Measurements from ENCODE around the gene ADD1.

ADD1 gene

DNA sequence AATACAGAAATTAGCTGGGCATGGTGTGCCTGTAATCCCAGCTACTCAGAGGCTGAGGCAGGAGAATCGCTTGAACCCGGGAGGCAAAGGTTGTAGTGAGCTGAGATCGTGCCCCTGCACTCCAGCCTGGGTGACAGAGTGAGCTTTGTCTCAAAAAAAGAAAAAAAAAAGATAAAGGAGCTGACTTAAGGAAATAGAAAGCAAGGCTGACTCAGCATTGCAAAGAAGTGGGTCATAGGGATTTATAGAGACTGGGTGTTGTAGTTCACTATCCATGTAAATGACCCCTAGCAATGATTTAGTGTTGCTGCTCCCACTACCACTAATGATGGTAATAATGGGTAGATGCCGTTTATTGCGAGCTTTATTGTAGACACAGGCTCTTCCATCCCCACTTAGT lies 47.6 kb downstream of the ADD1 start:
- H3K36me3 ChIP-seq (ENCODE audit: insufficient read depth, low read depth, low read length), result peaks cover 30% of the 10 kb centered on the region
- H3K4me1 ChIP-seq (ENCODE audit: insufficient read depth, low read length), result no peaks in the 10 kb centered on the region
- H3K4me3 ChIP-seq (ENCODE audit: low read length), result no peak overlapping the region
- no peaks in the 10 kb centered on the region for H3K27me3 ChIP-seq (ENCODE audit: insufficient read depth, low read length)
- H3K27ac ChIP-seq (ENCODE audit: low read length), result no peak overlapping the region
- no peaks in the 10 kb centered on the region for H3K9me3 ChIP-seq (ENCODE audit: insufficient read depth, low read depth, low read length)
- no peak overlapping the region for H3K9ac ChIP-seq (ENCODE audit: low read depth, low read length)

DNA sequence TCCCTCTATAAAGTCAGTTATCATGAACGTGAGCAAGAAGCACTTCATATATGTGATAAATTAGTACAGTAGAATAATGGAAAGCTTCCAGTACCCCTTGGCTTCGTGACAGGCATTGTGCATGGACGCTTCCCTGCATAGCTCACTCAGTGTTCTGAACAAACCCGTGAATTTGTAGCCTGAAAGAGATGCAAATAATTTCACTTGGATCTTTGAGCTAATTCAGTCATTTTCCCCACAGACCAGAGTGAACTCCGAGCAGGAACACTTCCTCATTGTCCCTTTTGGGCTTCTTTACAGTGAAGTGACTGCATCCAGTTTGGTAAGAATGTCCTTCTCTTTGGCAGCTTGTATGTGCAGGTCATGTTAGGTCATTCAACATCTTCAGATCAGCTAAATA lies 50.1 kb downstream of the ADD1 start:
- Histone ChIP-seq H3K27me3 (ENCODE audit: insufficient read depth, low read length) (no peaks in the 10 kb centered on the region), H3K4me3 (ENCODE audit: low read length) (no peak overlapping the region), H3K4me1 (ENCODE audit: insufficient read depth, low read length) (no peaks in the 10 kb centered on the region), H3K9me3 (ENCODE audit: insufficient read depth, low read depth, low read length) (no peaks in the 10 kb centered on the region), H3K9ac (ENCODE audit: low read depth, low read length) (no peak overlapping the region), H3K27ac (ENCODE audit: low read length) (no peak overlapping the region), H3K36me3 (ENCODE audit: insufficient read depth, low read depth, low read length) (peaks cover 43% of the 10 kb centered on the region)

GRCh38 chr4:2898001-2898400 lies 54.4 kb downstream of the ADD1 start:
- Histone ChIP-seq H3K9ac (ENCODE audit: low read depth, low read length) (no peak overlapping the region), H3K27ac (ENCODE audit: low read length) (no peak overlapping the region), H3K27me3 (ENCODE audit: insufficient read depth, low read length) (no peaks in the 10 kb centered on the region), H3K36me3 (ENCODE audit: insufficient read depth, low read depth, low read length) (peaks cover 83% of the 10 kb centered on the region), H3K4me3 (ENCODE audit: low read length) (no peak overlapping the region), H3K4me1 (ENCODE audit: insufficient read depth, low read length) (no peaks in the 10 kb centered on the region), H3K9me3 (ENCODE audit: insufficient read depth, low read depth, low read length) (no peaks in the 10 kb centered on the region)

DNA sequence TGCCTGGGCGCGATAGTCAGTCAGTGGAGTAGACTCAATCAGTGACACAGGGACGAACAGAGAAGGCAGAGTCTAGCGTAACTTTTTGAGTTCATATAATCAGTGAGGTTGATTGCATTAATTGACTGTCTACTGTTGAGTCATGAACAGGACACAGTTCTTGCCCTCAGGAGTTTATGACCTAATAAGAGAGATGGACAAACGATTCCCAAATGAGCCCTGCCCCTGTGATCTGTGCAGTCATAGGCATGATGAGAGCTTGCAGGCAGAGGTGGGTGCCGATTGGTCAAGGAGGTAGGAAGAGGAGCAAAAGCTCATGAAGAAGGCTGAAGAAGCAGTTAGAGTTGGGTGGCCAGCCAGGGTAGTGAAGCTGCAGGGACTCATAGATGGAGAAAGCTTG lies 57.1 kb downstream of the ADD1 start:
- Histone ChIP-seq H3K27ac (ENCODE audit: low read length) (no peak overlapping the region), H3K4me1 (ENCODE audit: insufficient read depth, low read length) (no peaks in the 10 kb centered on the region), H3K36me3 (ENCODE audit: insufficient read depth, low read depth, low read length) (peaks cover 88% of the 10 kb centered on the region), H3K27me3 (ENCODE audit: insufficient read depth, low read length) (no peaks in the 10 kb centered on the region), H3K9ac (ENCODE audit: low read depth, low read length) (no peak overlapping the region), H3K4me3 (ENCODE audit: low read length) (no peak overlapping the region), H3K9me3 (ENCODE audit: insufficient read depth, low read depth, low read length) (no peaks in the 10 kb centered on the region)

DNA sequence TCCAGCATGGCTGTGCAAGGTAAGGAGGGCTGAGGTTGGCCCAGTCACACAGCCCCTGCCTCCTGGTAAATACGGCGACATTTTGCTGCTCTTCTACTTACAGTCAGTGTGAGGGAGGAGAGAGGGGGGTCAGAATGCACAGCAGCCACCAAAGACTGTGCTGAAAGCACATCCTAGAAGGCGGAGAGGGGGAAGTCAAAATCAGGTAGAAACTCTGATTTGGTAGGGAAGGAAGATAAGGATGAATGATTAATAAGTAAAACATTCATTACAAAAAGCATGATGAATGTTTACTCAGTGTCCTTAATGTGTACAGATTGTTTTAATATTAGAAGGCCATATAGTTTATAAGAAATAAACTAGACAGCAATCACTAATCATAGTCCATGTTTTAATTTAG lies 57.5 kb downstream of the ADD1 start:
- Histone ChIP-seq H3K27ac (ENCODE audit: low read length) (no peak overlapping the region), H3K4me1 (ENCODE audit: insufficient read depth, low read length) (no peaks in the 10 kb centered on the region), H3K27me3 (ENCODE audit: insufficient read depth, low read length) (no peaks in the 10 kb centered on the region), H3K36me3 (ENCODE audit: insufficient read depth, low read depth, low read length) (peaks cover 91% of the 10 kb centered on the region), H3K9me3 (ENCODE audit: insufficient read depth, low read depth, low read length) (no peaks in the 10 kb centered on the region), H3K4me3 (ENCODE audit: low read length) (no peak overlapping the region), H3K9ac (ENCODE audit: low read depth, low read length) (no peak overlapping the region)

DNA sequence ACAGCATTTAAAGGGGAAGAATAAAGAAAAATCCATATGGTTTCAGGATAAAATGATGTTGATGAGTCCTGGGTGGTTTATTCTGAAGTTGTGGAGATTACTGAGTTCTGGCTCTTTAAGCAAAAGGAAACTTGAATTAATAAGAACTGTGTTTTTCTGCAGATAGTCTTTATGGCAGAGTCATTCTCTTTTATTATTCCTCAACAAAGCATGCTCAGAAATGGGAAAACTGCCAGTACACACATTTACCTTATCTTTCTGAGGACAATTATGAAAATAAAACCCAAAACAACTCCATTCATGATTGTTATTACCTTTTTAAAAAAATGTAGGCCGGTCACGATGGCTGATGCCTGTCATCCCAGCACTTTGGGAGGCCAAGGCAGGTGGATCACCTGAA lies 58.5 kb downstream of the ADD1 start:
- peaks cover 94% of the 10 kb centered on the region for H3K36me3 ChIP-seq (ENCODE audit: insufficient read depth, low read depth, low read length)
- H3K9me3 ChIP-seq (ENCODE audit: insufficient read depth, low read depth, low read length), result no peaks in the 10 kb centered on the region
- H3K4me1 ChIP-seq (ENCODE audit: insufficient read depth, low read length), result no peaks in the 10 kb centered on the region
- no peak overlapping the region for H3K9ac ChIP-seq (ENCODE audit: low read depth, low read length)
- H3K4me3 ChIP-seq (ENCODE audit: low read length), result no peak overlapping the region
- no peak overlapping the region for H3K27ac ChIP-seq (ENCODE audit: low read length)
- H3K27me3 ChIP-seq (ENCODE audit: insufficient read depth, low read length), result no peaks in the 10 kb centered on the region

DNA sequence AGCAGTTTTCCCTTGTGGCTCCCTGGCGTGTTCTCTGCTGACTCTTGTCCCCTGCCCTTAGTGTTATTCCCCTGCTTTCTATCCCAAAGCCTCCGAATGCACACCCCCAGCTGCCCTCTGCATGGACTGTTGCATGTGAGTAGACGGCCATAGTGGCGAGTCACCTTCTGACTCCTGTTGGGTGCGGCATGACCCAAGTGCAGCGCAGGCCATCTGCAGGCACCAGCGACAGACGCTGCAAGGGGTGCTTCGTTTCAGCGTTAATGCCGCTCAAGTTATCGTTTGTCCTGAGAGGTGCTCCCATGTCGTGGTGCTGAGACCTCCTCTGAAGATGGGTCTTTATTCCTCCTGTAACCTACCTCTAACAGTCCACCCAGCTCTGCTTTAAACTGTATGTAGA lies 61.9 kb downstream of the ADD1 start:
- no peaks in the 10 kb centered on the region for H3K9me3 ChIP-seq (ENCODE audit: insufficient read depth, low read depth, low read length)
- no peaks in the 10 kb centered on the region for H3K4me1 ChIP-seq (ENCODE audit: insufficient read depth, low read length)
- no peaks in the 10 kb centered on the region for H3K27me3 ChIP-seq (ENCODE audit: insufficient read depth, low read length)
- H3K27ac ChIP-seq (ENCODE audit: low read length), result no peak overlapping the region
- no peak overlapping the region for H3K4me3 ChIP-seq (ENCODE audit: low read length)
- peaks cover 96% of the 10 kb centered on the region for H3K36me3 ChIP-seq (ENCODE audit: insufficient read depth, low read depth, low read length)
- no peak overlapping the region for H3K9ac ChIP-seq (ENCODE audit: low read depth, low read length)

GRCh38 chr4:2906218-2906617 lies 62.6 kb downstream of the ADD1 start:
- Histone ChIP-seq H3K9ac (ENCODE audit: low read depth, low read length) (no peak overlapping the region), H3K27ac (ENCODE audit: low read length) (no peak overlapping the region), H3K4me3 (ENCODE audit: low read length) (no peak overlapping the region), H3K36me3 (ENCODE audit: insufficient read depth, low read depth, low read length) (peaks cover 96% of the 10 kb centered on the region), H3K9me3 (ENCODE audit: insufficient read depth, low read depth, low read length) (no peaks in the 10 kb centered on the region), H3K27me3 (ENCODE audit: insufficient read depth, low read length) (no peaks in the 10 kb centered on the region), H3K4me1 (ENCODE audit: insufficient read depth, low read length) (no peaks in the 10 kb centered on the region)

DNA sequence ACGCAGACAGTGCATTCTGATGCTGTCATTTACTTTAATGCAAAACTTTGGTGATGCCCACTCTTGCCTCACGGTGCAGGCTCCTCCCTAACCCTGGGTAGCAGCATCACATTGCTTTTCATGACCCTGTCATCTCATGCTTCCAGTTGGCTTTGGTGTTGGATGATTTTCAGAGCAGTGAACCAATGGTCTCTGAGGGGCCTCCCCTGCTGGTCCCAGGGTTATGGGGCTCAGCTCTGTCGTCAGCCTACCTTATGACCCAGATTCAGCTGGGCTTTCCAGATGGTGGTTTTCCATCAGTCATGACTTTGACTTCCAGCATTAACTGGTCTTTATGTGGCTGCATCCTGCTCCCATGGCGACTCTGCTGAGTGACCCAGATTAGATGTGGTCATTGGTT lies 63.6 kb downstream of the ADD1 start:
- Histone ChIP-seq H3K27ac (ENCODE audit: low read length) (no peak overlapping the region), H3K36me3 (ENCODE audit: insufficient read depth, low read depth, low read length) (peaks cover 94% of the 10 kb centered on the region), H3K27me3 (ENCODE audit: insufficient read depth, low read length) (no peaks in the 10 kb centered on the region), H3K4me3 (ENCODE audit: low read length) (no peak overlapping the region), H3K9ac (ENCODE audit: low read depth, low read length) (no peak overlapping the region), H3K9me3 (ENCODE audit: insufficient read depth, low read depth, low read length) (no peaks in the 10 kb centered on the region), H3K4me1 (ENCODE audit: insufficient read depth, low read length) (no peaks in the 10 kb centered on the region)

- H3K27ac ChIP-seq (ENCODE audit: low read length), result no peak overlapping the region
- no peaks in the 10 kb centered on the region for H3K9me3 ChIP-seq (ENCODE audit: insufficient read depth, low read depth, low read length)
- peaks cover 92% of the 10 kb centered on the region for H3K36me3 ChIP-seq (ENCODE audit: insufficient read depth, low read depth, low read length)
- no peaks in the 10 kb centered on the region for H3K4me1 ChIP-seq (ENCODE audit: insufficient read depth, low read length)
- no peaks in the 10 kb centered on the region for H3K27me3 ChIP-seq (ENCODE audit: insufficient read depth, low read length)
- no peak overlapping the region for H3K9ac ChIP-seq (ENCODE audit: low read depth, low read length)
- no peak overlapping the region for H3K4me3 ChIP-seq (ENCODE audit: low read length)
Measured at GRCh38 chr4:2907706-2908293, 64.2 kb downstream of the ADD1 start.

DNA sequence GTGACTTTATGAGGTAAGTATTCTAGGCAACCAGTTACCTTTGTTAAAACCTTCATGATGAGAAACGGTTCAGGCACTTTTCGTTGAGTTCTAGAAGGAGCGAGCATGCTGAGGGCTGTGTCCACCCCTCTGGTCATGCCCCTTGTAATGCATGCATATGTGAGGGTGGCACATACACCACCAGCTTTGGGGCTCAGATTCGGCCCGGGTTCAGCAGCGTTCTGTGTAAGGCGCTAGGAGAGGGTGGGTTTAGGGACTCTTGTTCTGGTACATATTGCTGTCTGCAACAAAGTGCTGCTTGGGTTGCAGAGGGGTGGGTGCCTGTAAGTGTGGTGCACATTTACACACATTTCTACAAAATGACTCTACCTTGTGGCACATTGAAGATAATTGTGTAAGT lies 65.0 kb downstream of the ADD1 start:
- H3K27ac ChIP-seq (ENCODE audit: low read length), result no peak overlapping the region
- H3K36me3 ChIP-seq (ENCODE audit: insufficient read depth, low read depth, low read length), result peaks cover 93% of the 10 kb centered on the region
- H3K27me3 ChIP-seq (ENCODE audit: insufficient read depth, low read length), result no peaks in the 10 kb centered on the region
- H3K9ac ChIP-seq (ENCODE audit: low read depth, low read length), result no peak overlapping the region
- no peak overlapping the region for H3K4me3 ChIP-seq (ENCODE audit: low read length)
- H3K4me1 ChIP-seq (ENCODE audit: insufficient read depth, low read length), result no peaks in the 10 kb centered on the region
- no peaks in the 10 kb centered on the region for H3K9me3 ChIP-seq (ENCODE audit: insufficient read depth, low read depth, low read length)

- H3K36me3 ChIP-seq (ENCODE audit: insufficient read depth, low read depth, low read length), result peaks cover 90% of the 10 kb centered on the region
Measured at GRCh38 chr4:2909583-2909982, 65.9 kb downstream of the ADD1 start.

DNA sequence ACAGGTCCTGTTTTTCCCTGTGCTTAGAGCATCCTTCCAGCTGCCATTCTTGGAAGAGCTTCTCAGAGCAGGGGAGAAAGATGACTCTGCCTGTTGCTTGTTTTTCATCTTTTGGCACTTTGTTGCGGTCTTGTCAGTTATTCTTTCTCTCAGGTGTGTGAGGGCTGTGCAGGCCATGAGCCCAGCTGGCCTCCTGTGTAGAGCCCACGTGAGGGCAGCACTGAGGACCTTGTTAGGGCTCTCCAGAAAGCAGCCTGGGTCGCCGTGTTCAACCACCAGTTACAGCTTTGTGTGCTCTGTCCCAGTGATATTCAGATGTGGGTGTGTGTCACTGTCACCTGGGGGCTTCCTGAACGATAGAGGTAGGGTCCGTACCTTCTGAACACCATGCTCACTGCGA lies 66.8 kb downstream of the ADD1 start:
- Histone ChIP-seq H3K9ac (ENCODE audit: low read depth, low read length) (no peak overlapping the region), H3K36me3 (ENCODE audit: insufficient read depth, low read depth, low read length) (peaks cover 89% of the 10 kb centered on the region), H3K4me1 (ENCODE audit: insufficient read depth, low read length) (no peaks in the 10 kb centered on the region), H3K27ac (ENCODE audit: low read length) (no peak overlapping the region), H3K9me3 (ENCODE audit: insufficient read depth, low read depth, low read length) (no peaks in the 10 kb centered on the region), H3K4me3 (ENCODE audit: low read length) (no peak overlapping the region), H3K27me3 (ENCODE audit: insufficient read depth, low read length) (no peaks in the 10 kb centered on the region)

More at GRCh38 chr4:2909583-2909982, 65.9 kb downstream of the ADD1 start:
- Histone ChIP-seq H3K4me1 (ENCODE audit: insufficient read depth, low read length) (no peaks in the 10 kb centered on the region), H3K9ac (ENCODE audit: low read depth, low read length) (no peak overlapping the region), H3K27ac (ENCODE audit: low read length) (no peak overlapping the region), H3K9me3 (ENCODE audit: insufficient read depth, low read depth, low read length) (no peaks in the 10 kb centered on the region), H3K27me3 (ENCODE audit: insufficient read depth, low read length) (no peaks in the 10 kb centered on the region), H3K4me3 (ENCODE audit: low read length) (no peak overlapping the region)
